HT-29 (cell line): Measurements from ENCODE around the gene E2F1. TPM values are rescaled to one million over a fixed set of nuclear protein-coding genes. Genes with fewer than 3 reads are reported as not detected.
"Not testable (repeated sequence)": the region's sequence is repeated elsewhere in the genome, so short reads cannot be mapped to it uniquely, and the experiment has no call there.

ENCODE experiments used
- DNase-seq: peaks from one replicate; pipeline ENCODE4 v3.0.0-alpha.2; 2015; ENCODE audit warnings: low spot score
- total RNA-seq: library from RNA; depleted of rRNA; stranded (reverse); fragments of >200 nt; shearing (Covaris generic); gene quantifications from 2 replicates; pipeline ENCODE4 v1.2.3, GENCODE V29; 2014

The E2F1 gene
- total RNA-seq, 1 experiment from 2014 or later = 98.9 TPM

GRCh38 chr20:33658929-33659328 lies 27.3 kb downstream of the E2F1 start:
- no peak for DNase-seq

GRCh38 chr20:33658510-33658909 lies 27.7 kb downstream of the E2F1 start:
- DNase-seq = no peak

DNA sequence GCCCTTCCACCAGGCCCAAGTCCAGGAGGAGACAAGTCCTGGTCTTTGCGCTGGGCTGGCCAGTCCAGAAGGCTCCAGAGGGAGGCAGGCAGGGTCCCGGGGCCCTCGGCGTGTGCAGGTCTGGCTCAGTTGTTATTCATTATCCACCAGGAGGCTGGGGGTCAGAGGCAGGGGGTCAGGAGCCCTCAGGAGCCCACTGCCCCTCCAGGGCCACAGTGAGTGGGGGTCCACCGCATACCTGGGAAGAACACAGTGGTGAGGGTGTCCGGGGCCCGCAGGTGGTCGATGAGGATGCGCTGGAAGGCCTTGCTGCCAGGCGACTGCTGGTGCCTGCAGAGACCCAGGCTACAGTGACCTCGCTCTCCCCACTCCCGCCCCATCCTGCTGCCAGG lies 28.5 kb downstream of the E2F1 start:
- DNase-seq = no peak

- no peak for DNase-seq
Measured at GRCh38 chr20:33656783-33657703, 29.1 kb downstream of the E2F1 start.

- no peak for DNase-seq
Measured at GRCh38 chr20:33656010-33656782, 30.0 kb downstream of the E2F1 start.

- DNase-seq = no peak
Measured at GRCh38 chr20:33655164-33655563, 31.0 kb downstream of the E2F1 start.

DNA sequence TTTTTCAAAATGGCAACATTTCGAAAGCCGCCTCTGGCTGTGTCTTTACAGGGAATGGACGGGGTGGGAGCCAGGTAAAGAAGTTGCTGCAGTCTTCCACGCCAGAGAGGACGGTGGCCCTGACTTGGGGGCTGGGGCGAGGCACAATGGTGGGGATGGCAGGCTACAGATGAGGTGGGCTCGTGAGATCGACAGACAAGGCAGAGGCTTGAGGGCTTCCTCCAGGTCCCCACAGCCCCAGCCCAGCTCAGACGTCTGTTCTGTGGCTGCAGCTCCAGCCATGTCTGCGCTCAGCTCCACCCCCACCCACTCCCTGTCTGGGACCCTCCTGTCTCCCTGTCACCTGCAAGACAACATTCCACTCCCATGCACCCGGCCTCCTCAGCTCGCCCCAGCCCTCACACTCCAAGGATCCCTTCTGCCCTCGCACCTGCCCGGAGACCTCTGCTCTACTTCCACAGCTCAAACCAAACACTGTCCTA lies 31.5 kb downstream of the E2F1 start:
- DNase-seq = no peak

- peak; percentile 98 for DNase-seq
Measured at GRCh38 chr20:33653900-33654596, 32.1 kb downstream of the E2F1 start.

DNA sequence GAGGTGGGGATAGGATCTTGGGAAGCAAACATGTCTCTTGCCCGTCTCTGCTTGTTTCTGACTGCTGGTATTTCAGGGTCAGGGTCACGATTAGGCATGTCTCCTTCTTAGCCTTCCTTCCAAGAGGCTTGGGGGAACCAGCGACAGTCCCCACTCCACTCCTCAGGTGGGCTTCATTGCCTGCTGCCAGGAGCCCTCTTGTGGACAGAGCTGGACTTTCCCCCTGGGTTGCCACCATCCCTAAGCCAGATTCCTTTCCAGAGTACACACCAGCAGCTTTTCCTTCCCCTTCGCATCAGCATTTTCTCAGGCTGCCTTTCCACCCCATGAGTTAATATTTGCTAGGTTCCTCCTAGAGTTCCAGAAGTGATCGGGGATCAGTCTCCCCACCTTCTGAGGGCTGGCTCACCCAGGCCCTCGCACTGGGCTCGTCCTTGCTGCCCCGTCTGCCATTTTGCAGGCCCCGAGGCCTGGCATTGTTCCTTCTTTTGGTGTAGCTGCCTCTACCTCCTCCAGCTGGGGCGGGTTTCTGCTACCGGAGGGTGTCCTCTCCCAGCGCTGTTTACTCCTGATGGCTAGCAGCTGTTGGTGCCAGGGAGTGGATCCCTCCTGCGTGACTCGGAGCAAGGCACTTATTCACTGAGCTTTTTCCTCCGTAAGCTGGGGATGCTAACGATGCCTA lies 32.8 kb downstream of the E2F1 start:
- DNase-seq = peak; percentile 93

DNA sequence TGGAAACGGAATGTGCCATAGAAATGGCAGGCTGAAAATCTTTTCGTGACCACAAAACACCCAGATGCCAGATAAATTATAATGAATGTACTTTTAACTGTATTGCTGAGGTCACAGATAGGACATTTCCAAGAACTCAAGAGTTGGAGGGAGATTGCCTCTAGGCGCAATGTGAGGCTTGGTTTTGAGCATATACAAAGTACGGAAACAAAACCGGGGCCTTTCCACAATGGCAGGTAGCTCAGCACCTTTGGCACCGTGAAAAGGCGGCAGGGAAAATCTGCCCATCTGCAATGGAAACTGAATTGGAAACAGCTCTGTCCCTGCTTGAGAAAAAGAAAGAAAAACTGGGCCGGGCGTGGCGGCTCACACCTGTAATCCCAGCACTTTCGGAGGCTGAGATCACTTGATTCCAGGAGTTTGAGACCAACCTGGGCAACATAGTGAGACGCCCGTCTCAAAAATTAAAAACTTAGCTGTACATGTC lies 34.6 kb downstream of the E2F1 start:
- no peak for DNase-seq

GRCh38 chr20:33650753-33651561 lies 35.2 kb downstream of the E2F1 start:
- peak; percentile 78 for DNase-seq

DNA sequence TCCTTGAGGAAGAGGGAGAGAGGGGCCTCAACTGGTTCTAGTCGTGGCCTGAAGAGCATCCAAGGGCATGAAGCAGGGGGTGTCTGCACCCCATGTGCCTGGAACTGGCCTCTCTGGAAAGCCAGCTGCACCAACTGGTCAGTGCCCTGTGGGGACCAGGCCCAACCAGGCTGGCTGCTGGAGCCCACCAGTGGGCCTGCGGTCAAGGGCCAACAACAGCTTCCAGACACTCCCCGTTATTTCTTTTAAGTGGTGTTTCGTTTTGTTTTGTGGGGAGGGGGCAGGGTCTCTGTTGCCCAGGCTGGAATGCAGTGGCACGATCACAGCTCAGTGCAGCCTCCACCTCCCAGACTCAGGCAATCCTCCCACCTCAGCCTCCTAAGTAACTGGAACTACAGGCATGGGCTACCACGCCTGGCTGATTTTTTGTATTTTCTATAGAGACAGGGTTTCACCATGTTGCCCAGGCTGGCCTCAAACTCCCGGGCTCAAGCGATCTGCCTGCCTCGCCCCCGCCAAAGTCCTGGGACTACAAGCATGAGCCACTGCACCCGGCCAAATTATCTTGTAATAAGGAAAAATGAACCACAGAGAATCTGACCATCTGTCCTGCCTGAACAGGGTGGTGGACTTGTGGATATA lies 36.0 kb downstream of the E2F1 start:
- DNase-seq = no peak

GRCh38 chr20:33649201-33649681 lies 36.9 kb downstream of the E2F1 start:
- DNase-seq = no peak

DNA sequence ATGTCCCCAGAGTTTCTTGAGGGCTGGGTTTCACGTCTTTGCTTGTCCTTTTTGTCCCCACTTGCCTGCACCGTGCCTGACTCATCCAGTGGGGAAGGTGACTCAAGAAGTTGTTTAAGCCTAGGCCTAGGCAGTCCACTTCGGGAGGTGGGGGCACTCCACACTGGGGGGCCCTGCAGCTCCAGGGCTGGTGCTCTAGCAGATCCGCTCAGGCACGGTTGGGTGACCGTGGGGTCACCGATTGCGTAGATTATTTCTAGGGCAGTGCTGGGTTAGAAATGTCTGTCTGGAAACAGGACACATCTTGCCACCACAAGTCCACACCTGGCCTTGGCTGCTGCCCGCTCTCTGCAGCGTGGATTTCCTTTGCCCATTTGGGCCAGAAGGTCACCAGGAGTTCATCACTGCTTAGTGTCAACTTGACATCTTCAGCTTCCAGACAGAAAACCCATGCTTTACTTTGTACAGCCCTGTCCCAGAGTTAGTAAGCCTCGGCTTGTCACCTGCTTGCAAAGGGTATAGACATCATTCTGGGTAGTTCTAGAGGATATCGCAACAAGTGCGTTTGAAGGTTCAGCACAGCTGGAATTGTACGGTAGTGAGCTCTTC lies 37.7 kb downstream of the E2F1 start:
- no peak for DNase-seq

DNA sequence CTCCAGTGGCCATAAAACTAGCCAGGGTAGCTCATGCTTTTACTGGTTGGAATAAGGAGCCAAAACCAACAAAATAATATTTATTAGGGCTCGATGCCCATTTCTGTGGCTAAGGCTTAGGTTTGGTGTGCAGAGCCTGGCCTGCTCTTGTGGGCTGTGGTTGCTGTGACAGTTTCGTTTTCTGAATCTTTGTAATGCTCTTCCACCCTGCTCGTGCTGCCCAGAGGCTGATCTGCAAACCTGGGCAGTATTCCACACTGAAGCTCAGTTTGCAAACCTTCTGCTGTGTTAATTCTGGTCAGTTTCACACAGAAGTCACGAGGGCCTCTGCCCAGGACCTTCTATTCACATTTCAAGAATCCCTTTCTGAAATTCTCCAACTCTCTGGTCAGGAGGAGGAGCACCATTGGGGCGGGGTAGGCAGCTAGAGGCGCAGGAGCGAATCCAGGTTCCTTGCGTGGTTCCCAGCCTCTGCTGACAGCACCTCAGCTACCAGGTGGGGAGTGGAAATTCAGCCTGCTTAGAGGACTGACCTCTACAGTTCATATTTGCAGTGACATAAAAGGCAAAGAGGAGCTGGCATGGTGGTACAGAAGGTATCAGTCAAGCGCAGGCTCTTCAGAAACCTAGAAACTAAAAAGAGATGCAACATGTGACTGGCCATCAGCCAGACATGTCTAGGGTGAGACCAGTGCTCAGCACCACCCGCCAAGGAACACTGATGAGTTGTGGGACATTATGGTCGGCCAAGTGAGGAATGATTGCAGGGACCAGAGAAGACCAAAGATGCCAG lies 38.4 kb downstream of the E2F1 start:
- DNase-seq = no peak

GRCh38 chr20:33646959-33647602 lies 39.1 kb downstream of the E2F1 start:
- DNase-seq = not testable (repeated sequence)

DNA sequence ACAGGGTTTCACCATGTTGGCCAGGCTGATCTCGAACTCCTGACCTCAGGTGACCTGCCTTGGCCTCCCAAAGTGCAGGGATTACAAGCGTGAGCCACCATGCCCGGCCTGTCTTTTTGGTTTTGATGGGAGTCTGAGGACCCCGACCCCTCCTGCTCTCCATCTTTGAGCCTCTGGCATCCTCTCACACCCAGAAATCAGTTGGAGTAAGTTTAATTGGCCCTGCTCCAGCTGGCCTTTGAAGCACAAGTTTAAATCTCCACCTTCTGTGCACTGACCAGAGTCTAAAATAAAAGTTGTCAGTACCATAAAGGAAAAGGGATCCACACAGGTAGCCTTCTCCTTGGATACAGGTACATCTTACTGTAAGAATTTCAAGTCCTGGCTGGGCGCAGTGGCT lies 40.0 kb downstream of the E2F1 start:
- no peak for DNase-seq

- no peak for DNase-seq
Measured at GRCh38 chr20:33645396-33645795, 40.8 kb downstream of the E2F1 start.
